GM12873 (cell line): ENCODE measurements around the gene ERI3.

Experiments used
- TF ChIP-seq, protein P1 (sequence below): IDR thresholded peaks from 2 replicates; pipeline ENCODE4 v1.5.1; 2012; ENCODE audit warnings: low read depth, mild to moderate bottlenecking, moderate library complexity, low read length, control low read depth; ENCODE audit not compliant: insufficient read depth; ENCODE audit errors: missing control alignments

Gene ERI3

DNA sequence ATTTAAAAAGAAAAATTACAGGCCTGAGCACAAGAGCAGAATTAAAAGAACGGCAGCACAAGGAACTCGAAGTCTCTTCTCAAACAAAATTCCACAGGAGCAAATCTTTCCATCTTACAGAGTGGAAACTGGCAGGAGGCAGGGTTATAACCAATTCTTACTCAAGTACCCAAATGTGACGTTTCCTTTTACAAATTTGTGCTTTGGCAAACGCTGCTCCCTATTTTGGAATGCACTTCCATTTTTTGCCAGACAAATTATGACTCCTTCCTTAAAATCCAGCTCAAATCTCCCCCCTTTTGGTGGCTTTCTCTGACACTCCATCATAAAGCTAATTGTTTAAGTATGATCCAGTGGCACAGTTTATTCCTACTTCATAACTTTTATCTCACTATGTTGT is 7.8 kb downstream of the ERI3 start:
- TF ChIP-seq, protein P1, sequence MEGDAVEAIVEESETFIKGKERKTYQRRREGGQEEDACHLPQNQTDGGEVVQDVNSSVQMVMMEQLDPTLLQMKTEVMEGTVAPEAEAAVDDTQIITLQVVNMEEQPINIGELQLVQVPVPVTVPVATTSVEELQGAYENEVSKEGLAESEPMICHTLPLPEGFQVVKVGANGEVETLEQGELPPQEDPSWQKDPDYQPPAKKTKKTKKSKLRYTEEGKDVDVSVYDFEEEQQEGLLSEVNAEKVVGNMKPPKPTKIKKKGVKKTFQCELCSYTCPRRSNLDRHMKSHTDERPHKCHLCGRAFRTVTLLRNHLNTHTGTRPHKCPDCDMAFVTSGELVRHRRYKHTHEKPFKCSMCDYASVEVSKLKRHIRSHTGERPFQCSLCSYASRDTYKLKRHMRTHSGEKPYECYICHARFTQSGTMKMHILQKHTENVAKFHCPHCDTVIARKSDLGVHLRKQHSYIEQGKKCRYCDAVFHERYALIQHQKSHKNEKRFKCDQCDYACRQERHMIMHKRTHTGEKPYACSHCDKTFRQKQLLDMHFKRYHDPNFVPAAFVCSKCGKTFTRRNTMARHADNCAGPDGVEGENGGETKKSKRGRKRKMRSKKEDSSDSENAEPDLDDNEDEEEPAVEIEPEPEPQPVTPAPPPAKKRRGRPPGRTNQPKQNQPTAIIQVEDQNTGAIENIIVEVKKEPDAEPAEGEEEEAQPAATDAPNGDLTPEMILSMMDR: no peak

GRCh38 chr1:44346878-44347277 is 8.2 kb downstream of the ERI3 start:
- TF ChIP-seq, protein P1: no peak

GRCh38 chr1:44346184-44346583 is 8.9 kb downstream of the ERI3 start:
- TF ChIP-seq, protein P1: no peak

- TF ChIP-seq, protein P1: no peak
These were observed 9.8 kb downstream of the ERI3 start for GRCh38 chr1:44345187-44345775.

- TF ChIP-seq, protein P1: no peak
These were observed 15.3 kb downstream of the ERI3 start for GRCh38 chr1:44339731-44340130.

- TF ChIP-seq, protein P1: no peak
These were observed 16.9 kb downstream of the ERI3 start for GRCh38 chr1:44338136-44338535.

GRCh38 chr1:44336668-44337067 is 18.4 kb downstream of the ERI3 start:
- TF ChIP-seq, protein P1: no peak
